Activated CD8-positive, alpha-beta memory T cell treated with anti-CD3 and anti-CD28 coated beads, Interleukin-2, amount 50 U/mL, for 48 hours (primary cell): Measurements from ENCODE around the gene ZNF91.
"Not testable (repeated sequence)": the region's sequence is repeated elsewhere in the genome, so short reads cannot be mapped to it uniquely, and the experiment has no call there.

Experiments used
- DNase-seq: peaks from one replicate; pipeline ENCODE4 v3.0.0-alpha.2; 2020

Gene ZNF91

GRCh38 chr19:23315286-23315685 lies 80.0 kb downstream of the ZNF91 start:
- no peak for DNase-seq

GRCh38 chr19:23314505-23315251 lies 80.6 kb downstream of the ZNF91 start:
- DNase-seq = no peak

GRCh38 chr19:23313196-23313595 lies 82.1 kb downstream of the ZNF91 start:
- DNase-seq = no peak

GRCh38 chr19:23312515-23312914 lies 82.8 kb downstream of the ZNF91 start:
- DNase-seq = no peak

- no peak for DNase-seq
Measured at GRCh38 chr19:23311551-23311950, 83.7 kb downstream of the ZNF91 start.

GRCh38 chr19:23310729-23311211 lies 84.5 kb downstream of the ZNF91 start:
- no peak for DNase-seq

- DNase-seq = no peak
Measured at GRCh38 chr19:23309926-23310325, 85.3 kb downstream of the ZNF91 start.

- no peak for DNase-seq
Measured at GRCh38 chr19:23305555-23305954, 89.7 kb downstream of the ZNF91 start.

GRCh38 chr19:23304238-23304637 lies 91.0 kb downstream of the ZNF91 start:
- no peak for DNase-seq

- DNase-seq = no peak
Measured at GRCh38 chr19:23294141-23294540, 101.1 kb downstream of the ZNF91 start.

GRCh38 chr19:23289966-23290365 lies 105.3 kb downstream of the ZNF91 start:
- not testable (repeated sequence) for DNase-seq
